Panc1 (cell line): Measurements from ENCODE around the gene ACOT8. TPM values are rescaled to one million over a fixed set of nuclear protein-coding genes. Genes with fewer than 3 reads are reported as not detected.

Experiments used
- ATAC-seq: fragments of 200-7000 bp; cut with Tn5 transposase; 2 replicates; pipeline ENCODE4 v1.9.1; 2020; ENCODE audit warnings: mild to moderate bottlenecking, moderate library complexity
- BruUV-seq: library from RNA; stranded (reverse); fragments of 400-500 nt; replicated peaks from 2 replicates; lab custom pipeline; 2021; lab: Mats Ljungman, UMichigan
- CTCF ChIA-PET: fragments of 300-600 bp; sonication (Branson Sonifier 250); formaldehyde crosslinking; loops from one replicate; lab custom pipeline; 2022; ENCODE audit warnings: antibody characterized with exemption; lab: Charles Lee
- POLR2A ChIA-PET: fragments of 300-600 bp; sonication (Branson Sonifier 250); formaldehyde crosslinking; loops from one replicate; lab custom pipeline; 2022; ENCODE audit warnings: antibody characterized with exemption; lab: Charles Lee
- DNase-seq: peaks from one replicate; pipeline ENCODE4 v3.0.0-alpha.2; 2010; ENCODE audit warnings: low read depth, low spot score
- H3K27ac ChIP-seq: 2 replicates; pipeline ENCODE4 v1.5.1; 2011; ENCODE audit warnings: mild to moderate bottlenecking, low read length, inconsistent platforms
- H3K27me3 ChIP-seq: fragments of 200-500 bp; sonication (Bioruptor generic); 2 replicates; pipeline ENCODE4 v1.6.0; 2014; ENCODE audit warnings: low read length, inconsistent platforms; ENCODE audit not compliant: control insufficient read depth, insufficient read depth
- H3K36me3 ChIP-seq: fragments of 200-500 bp; sonication (Bioruptor generic); 2 replicates; pipeline ENCODE4 v1.5.1; 2014; ENCODE audit warnings: inconsistent platforms, mild to moderate bottlenecking, low read length, moderate library complexity; ENCODE audit not compliant: control insufficient read depth, insufficient read depth
- H3K4me1 ChIP-seq: 2 replicates; pipeline ENCODE4 v1.5.1; 2011; ENCODE audit warnings: inconsistent platforms, mild to moderate bottlenecking, low read length, moderate library complexity; ENCODE audit not compliant: control insufficient read depth, insufficient read depth
- H3K4me3 ChIP-seq, 2 experiments: 2 replicates each; pipeline ENCODE4 v1.5.1; 2011 to 2012; ENCODE audit warnings: low read depth in 2 of 2, low read length in 2 of 2, mild to moderate bottlenecking in 2 of 2, inconsistent platforms in 1 of 2, moderate library complexity in 1 of 2
- H3K9me3 ChIP-seq: fragments of 200-500 bp; sonication (Bioruptor generic); 2 replicates; pipeline ENCODE4 v1.5.1; 2014; ENCODE audit warnings: low read depth, mild to moderate bottlenecking, inconsistent platforms, low read length, moderate library complexity; ENCODE audit not compliant: control insufficient read depth, insufficient read depth
- POLR2AphosphoS5 ChIP-seq: IDR thresholded peaks from 2 replicates; pipeline ENCODE4 v1.6.1; 2012; ENCODE audit warnings: mild to moderate bottlenecking, low read depth, low read length, moderate library complexity
- SIN3A ChIP-seq: IDR thresholded peaks from 2 replicates; pipeline ENCODE4 v1.6.1; 2012; ENCODE audit warnings: low read depth, mild to moderate bottlenecking, low read length, moderate library complexity, borderline replicate concordance; ENCODE audit not compliant: insufficient read depth
- TCF7L2 ChIP-seq: IDR thresholded peaks from 2 replicates; pipeline ENCODE4 v1.6.1; 2011; ENCODE audit warnings: mild to moderate bottlenecking, low read depth, low read length, inconsistent platforms
- in situ Hi-C: cut with HindIII; loops from 2 replicates; pipeline ENCODE4 v1.10.0; 2016; ENCODE audit warnings: low sequenced_read_pairs, low pct_unique_long_range_greater_than_20kb
- intact Hi-C: fragments of 100-400 bp; cut with micrococcal nuclease; formaldehyde crosslinking; loops from one replicate; pipeline ENCODE4 v1.10.0; 2022; ENCODE audit not compliant: unreplicated experiment
- total RNA-seq: library from RNA; stranded (reverse); gene quantifications from one replicate; pipeline ENCODE4 v1.2.1, GENCODE V29; 2021; ENCODE audit not compliant: unreplicated experiment
- TF ChIP-seq, protein P1 (sequence below): fragments of 450-650 bp; IDR thresholded peaks from 2 replicates; pipeline ENCODE4 v1.5.1; 2017; ENCODE audit warnings: mild to moderate bottlenecking
- TF ChIP-seq, protein P2 (sequence below), 2 experiments: IDR thresholded peaks; 2 replicates each; pipeline ENCODE4 v1.6.1; 2011 to 2012; ENCODE audit warnings: low read depth in 2 of 2, control low read depth in 1 of 2, low read length in 1 of 2, mild to moderate bottlenecking in 1 of 2, moderate library complexity in 1 of 2; ENCODE audit not compliant: insufficient read depth in 1 of 2

ACOT8 gene
- total RNA-seq, 1 experiment from 2014 or later, result 21.1 TPM

DNA sequence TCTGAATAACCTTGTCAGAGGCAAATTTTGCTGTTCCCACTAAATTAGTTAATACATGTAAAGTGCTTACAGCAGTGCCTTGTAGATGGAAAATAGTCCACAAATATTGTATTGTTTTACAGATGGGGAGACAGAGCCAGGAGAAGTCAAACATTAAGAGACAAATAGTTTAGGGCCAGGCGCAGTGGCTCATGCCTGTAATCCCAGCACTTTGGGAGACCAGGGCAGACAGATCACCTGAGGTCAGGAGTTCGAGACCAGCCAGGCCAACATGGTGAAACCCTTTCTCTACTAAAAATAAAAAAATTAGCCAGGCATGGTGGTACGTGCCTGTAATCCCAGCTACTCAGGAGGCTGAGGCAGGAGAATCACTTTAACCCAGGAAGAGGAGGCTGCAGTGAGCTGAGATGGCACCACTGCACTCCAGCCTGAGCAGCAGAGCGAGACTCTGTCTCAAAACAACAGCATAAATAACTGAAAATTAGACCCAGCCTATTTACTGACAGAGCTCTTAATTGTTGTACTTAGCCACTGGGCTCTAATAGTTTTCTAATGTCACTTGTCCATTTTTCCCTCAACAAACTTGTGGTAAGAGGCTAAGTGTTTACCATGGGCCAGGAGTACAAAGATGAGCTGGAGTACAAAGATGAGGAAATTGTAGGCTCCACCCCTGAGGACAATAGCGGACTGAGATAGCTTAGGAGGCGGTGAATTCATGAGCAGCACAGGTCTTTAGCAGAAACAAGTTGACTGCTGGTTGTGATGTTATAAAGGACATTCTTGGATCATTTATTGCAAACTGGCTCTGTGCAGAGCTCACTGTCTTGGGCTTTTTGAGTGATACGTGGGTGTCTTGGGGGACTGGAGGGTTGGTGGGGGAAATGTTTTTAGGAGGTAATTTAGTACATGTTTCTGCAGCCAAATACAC, 6.6 kb upstream of the ACOT8 start:
- Histone ChIP-seq H3K4me1 (peaks cover 7% of the 10 kb centered on the region; the same call in 1 of the 2 replicates), H3K9me3 (no peaks in the 10 kb centered on the region), H3K27ac (no peak overlapping the region), H3K4me3 (no peak overlapping the region), H3K36me3 (no peaks in the 10 kb centered on the region), H3K27me3 (no peaks in the 10 kb centered on the region)
- ChIA-PET POLR2A (no interaction called here), CTCF (no interaction called here)
- intact Hi-C loops, result no loop called here
- TF ChIP-seq TCF7L2 (no peak), SIN3A (no peak), POLR2AphosphoS5 (no peak)
- TF ChIP-seq, protein P1, sequence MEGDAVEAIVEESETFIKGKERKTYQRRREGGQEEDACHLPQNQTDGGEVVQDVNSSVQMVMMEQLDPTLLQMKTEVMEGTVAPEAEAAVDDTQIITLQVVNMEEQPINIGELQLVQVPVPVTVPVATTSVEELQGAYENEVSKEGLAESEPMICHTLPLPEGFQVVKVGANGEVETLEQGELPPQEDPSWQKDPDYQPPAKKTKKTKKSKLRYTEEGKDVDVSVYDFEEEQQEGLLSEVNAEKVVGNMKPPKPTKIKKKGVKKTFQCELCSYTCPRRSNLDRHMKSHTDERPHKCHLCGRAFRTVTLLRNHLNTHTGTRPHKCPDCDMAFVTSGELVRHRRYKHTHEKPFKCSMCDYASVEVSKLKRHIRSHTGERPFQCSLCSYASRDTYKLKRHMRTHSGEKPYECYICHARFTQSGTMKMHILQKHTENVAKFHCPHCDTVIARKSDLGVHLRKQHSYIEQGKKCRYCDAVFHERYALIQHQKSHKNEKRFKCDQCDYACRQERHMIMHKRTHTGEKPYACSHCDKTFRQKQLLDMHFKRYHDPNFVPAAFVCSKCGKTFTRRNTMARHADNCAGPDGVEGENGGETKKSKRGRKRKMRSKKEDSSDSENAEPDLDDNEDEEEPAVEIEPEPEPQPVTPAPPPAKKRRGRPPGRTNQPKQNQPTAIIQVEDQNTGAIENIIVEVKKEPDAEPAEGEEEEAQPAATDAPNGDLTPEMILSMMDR, result no peak
- TF ChIP-seq, protein P2, sequence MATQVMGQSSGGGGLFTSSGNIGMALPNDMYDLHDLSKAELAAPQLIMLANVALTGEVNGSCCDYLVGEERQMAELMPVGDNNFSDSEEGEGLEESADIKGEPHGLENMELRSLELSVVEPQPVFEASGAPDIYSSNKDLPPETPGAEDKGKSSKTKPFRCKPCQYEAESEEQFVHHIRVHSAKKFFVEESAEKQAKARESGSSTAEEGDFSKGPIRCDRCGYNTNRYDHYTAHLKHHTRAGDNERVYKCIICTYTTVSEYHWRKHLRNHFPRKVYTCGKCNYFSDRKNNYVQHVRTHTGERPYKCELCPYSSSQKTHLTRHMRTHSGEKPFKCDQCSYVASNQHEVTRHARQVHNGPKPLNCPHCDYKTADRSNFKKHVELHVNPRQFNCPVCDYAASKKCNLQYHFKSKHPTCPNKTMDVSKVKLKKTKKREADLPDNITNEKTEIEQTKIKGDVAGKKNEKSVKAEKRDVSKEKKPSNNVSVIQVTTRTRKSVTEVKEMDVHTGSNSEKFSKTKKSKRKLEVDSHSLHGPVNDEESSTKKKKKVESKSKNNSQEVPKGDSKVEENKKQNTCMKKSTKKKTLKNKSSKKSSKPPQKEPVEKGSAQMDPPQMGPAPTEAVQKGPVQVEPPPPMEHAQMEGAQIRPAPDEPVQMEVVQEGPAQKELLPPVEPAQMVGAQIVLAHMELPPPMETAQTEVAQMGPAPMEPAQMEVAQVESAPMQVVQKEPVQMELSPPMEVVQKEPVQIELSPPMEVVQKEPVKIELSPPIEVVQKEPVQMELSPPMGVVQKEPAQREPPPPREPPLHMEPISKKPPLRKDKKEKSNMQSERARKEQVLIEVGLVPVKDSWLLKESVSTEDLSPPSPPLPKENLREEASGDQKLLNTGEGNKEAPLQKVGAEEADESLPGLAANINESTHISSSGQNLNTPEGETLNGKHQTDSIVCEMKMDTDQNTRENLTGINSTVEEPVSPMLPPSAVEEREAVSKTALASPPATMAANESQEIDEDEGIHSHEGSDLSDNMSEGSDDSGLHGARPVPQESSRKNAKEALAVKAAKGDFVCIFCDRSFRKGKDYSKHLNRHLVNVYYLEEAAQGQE (IDR thresholded peaks at IDR 0.05; ENCODE audit: insufficient read depth in 1 of 2, low read depth in 2 of 2, low read length in 1 of 2), result no peak
- DNase-seq (no peak), ATAC-seq (no peak)
- in situ Hi-C loops, result no loop called here
- BruUV-seq, result no TSS peak

DNA sequence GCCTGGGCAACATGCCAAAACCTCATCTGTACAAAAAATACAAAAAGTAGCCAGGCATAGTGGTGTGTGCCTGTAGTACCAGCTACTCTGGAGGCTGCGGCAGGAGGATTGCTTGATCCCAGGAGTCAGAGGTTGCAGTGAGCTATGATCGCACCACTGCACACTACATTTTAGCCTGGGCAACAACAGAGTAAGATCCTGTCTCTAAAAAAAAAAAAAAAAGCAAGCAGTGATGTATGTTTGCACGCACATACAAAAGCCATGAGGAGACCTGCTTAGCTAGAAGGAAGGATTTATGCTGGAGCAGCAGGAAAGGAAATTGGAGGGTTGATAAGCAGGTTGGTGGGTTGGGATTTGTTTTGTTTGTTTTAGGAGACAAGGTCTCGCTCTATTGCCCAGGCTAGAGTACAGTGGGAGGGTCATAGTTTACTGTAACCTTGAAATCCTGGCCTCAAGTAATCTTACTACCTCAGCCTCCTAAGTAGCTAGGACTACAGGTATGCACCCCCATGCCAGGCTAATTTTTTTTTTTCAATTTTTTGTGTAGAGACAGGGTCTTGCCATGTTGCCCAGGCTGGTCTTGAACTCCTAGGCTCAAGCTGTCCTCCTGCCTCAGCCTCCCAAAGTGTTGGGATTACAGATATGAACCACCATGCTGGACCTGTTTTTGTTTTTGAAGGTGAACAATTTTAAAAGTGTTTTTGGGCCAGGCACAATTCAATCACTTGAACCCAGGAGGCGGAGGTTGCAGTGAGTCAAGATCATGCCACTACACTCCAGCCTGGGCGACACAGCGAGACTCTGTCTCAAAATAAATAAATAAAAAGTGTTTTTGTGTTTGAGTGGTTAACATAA, 4.3 kb upstream of the ACOT8 start:
- DNase-seq, result no peak
- no peaks in the 10 kb centered on the region for H3K27me3 ChIP-seq
- ChIA-PET CTCF (no interaction called here), POLR2A (interaction anchor here (0.6 kb wide), 1 partner anchor 780 kb away, joined by 3 read pairs; no protein-coding TSS in a partner anchor)
- peaks cover 4% of the 10 kb centered on the region; the same call in 1 of the 2 replicates for H3K4me1 ChIP-seq
- H3K27ac ChIP-seq, result no peak overlapping the region
- in situ Hi-C loops (no loop called here), intact Hi-C loops (no loop called here)
- ATAC-seq, result no peak
- no peak overlapping the region for H3K4me3 ChIP-seq
- no TSS peak for BruUV-seq
- TF ChIP-seq SIN3A (no peak), TCF7L2 (no peak), POLR2AphosphoS5 (no peak)
- TF ChIP-seq, protein P1, result no peak
- TF ChIP-seq, protein P2 (IDR thresholded peaks at IDR 0.05; ENCODE audit: insufficient read depth in 1 of 2, low read depth in 2 of 2, low read length in 1 of 2), result no peak
- H3K9me3 ChIP-seq, result no peaks in the 10 kb centered on the region
- H3K36me3 ChIP-seq, result no peaks in the 10 kb centered on the region; the same call in 1 of the 2 replicates
